ENCODE results near the gene SYNE1.

Gene SYNE1

DNA sequence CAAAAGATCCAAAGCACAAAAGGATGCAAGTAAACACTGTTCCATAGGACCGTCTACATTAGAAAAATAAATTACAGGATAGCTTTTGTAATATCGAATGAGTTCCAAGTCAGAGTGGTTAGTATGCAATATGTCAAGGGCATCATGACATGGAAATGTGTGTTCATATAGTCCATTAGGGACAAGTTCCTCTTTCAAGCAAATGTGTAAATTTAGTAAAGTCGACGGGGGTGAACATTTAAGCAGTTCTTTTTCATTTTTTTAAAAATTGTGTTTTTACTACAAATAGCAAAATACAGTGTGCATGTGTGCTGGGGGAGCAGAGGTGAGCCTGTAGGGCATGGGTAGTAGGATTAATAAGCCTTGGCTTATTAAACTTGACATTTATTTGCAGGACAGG is 470.7 kb downstream of the SYNE1 start:
- no peaks in the 10 kb centered on the region for H3K79me1 ChIP-seq (ENCODE audit: low read length)
- H3K79me2 ChIP-seq (ENCODE audit: control insufficient read depth, insufficient read depth, low read length, poor library complexity), result no peaks in the 10 kb centered on the region
- no peak overlapping the region for H4K91ac ChIP-seq (ENCODE audit: low read depth, low read length)
- H2BK12ac ChIP-seq (ENCODE audit: low read length), result no peak overlapping the region
- no peak overlapping the region for H3K27ac ChIP-seq (ENCODE audit: low read depth, low read length)
- no peak overlapping the region for H4K8ac ChIP-seq (ENCODE audit: low read depth, low read length)
- H3K4me1 ChIP-seq (ENCODE audit: control insufficient read depth in 1 of 2, insufficient read depth in 2 of 2, low read length in 2 of 2), result peaks cover 0 to 2% of the 10 kb centered on the region in 2 experiments
- WGBS (ENCODE audit: extremely low coverage, insufficient coverage, insufficient read length), result no CpG with 5 or more reads among the region's 4 CpGs
- H2BK120ac ChIP-seq (ENCODE audit: insufficient read depth, low read length, poor library complexity), result no peak overlapping the region
- no peak overlapping the region for H2BK5ac ChIP-seq (ENCODE audit: low read depth, low read length, poor library complexity)
- no peak overlapping the region for H3K18ac ChIP-seq (ENCODE audit: low read length)
- no peaks in the 10 kb centered on the region for H3K9me3 ChIP-seq (ENCODE audit: insufficient read depth, low read depth, low read length)
- H3K36me3 ChIP-seq (ENCODE audit: control insufficient read depth in 1 of 2, insufficient read depth in 2 of 2, low read length in 2 of 2), result no peaks in the 10 kb centered on the region
- H3K27me3 ChIP-seq (ENCODE audit: insufficient read depth, low read length), result no peaks in the 10 kb centered on the region
- no peak overlapping the region for H4K12ac ChIP-seq (ENCODE audit: low read depth, low read length)
- no peak overlapping the region for H3K14ac ChIP-seq (ENCODE audit: low read length)
- H3K4me2 ChIP-seq (ENCODE audit: low read length), result no peak overlapping the region
- H3K9ac ChIP-seq (ENCODE audit: low read length), result no peak overlapping the region
- no peak for DNase-seq
- no peak overlapping the region for H3K4ac ChIP-seq (ENCODE audit: low read depth, low read length)
- H3K4me3 ChIP-seq (ENCODE audit: low read depth, low read length), result no peak overlapping the region
- H2AFZ ChIP-seq (ENCODE audit: insufficient read depth, low read length, poor library complexity), result no peak overlapping the region
- no peak overlapping the region for H2AK5ac ChIP-seq (ENCODE audit: low read length)
- no peak overlapping the region for H3K23ac ChIP-seq (ENCODE audit: low read length)

- Histone ChIP-seq H3K4ac (ENCODE audit: low read depth, low read length) (no peak overlapping the region), H2BK5ac (ENCODE audit: low read depth, low read length, poor library complexity) (no peak overlapping the region), H3K9ac (ENCODE audit: low read length) (no peak overlapping the region), H4K91ac (ENCODE audit: low read depth, low read length) (no peak overlapping the region), H3K27me3 (ENCODE audit: insufficient read depth, low read length) (no peaks in the 10 kb centered on the region), H3K14ac (ENCODE audit: low read length) (no peak overlapping the region), H2BK12ac (ENCODE audit: low read length) (no peak overlapping the region), H3K79me2 (ENCODE audit: control insufficient read depth, insufficient read depth, low read length, poor library complexity) (no peaks in the 10 kb centered on the region), H2AFZ (ENCODE audit: insufficient read depth, low read length, poor library complexity) (no peak overlapping the region), H3K36me3 (ENCODE audit: control insufficient read depth in 1 of 2, insufficient read depth in 2 of 2, low read length in 2 of 2) (no peaks in the 10 kb centered on the region), H3K4me2 (ENCODE audit: low read length) (no peak overlapping the region), H3K23ac (ENCODE audit: low read length) (no peak overlapping the region), H3K18ac (ENCODE audit: low read length) (no peak overlapping the region), H2AK5ac (ENCODE audit: low read length) (no peak overlapping the region), H4K8ac (ENCODE audit: low read depth, low read length) (no peak overlapping the region), H3K9me3 (ENCODE audit: insufficient read depth, low read depth, low read length) (no peaks in the 10 kb centered on the region), H2BK120ac (ENCODE audit: insufficient read depth, low read length, poor library complexity) (no peak overlapping the region), H3K4me1 (ENCODE audit: control insufficient read depth in 1 of 2, insufficient read depth in 2 of 2, low read length in 2 of 2) (peaks cover 0 to 2% of the 10 kb centered on the region in 2 experiments), H3K79me1 (ENCODE audit: low read length) (no peaks in the 10 kb centered on the region), H4K12ac (ENCODE audit: low read depth, low read length) (no peak overlapping the region), H3K27ac (ENCODE audit: low read depth, low read length) (no peak overlapping the region), H3K4me3 (ENCODE audit: low read depth, low read length) (no peak overlapping the region)
- WGBS (ENCODE audit: extremely low coverage, insufficient coverage, insufficient read length), result no CpG with 5 or more reads among the region's 5 CpGs
- no peak for DNase-seq
These were observed 472.2 kb downstream of the SYNE1 start for GRCh38 chr6:152164957-152165356.

- no peak overlapping the region for H3K9ac ChIP-seq (ENCODE audit: low read length)
- no peak overlapping the region for H3K14ac ChIP-seq (ENCODE audit: low read length)
- H3K18ac ChIP-seq (ENCODE audit: low read length), result no peak overlapping the region
- no peak overlapping the region for H2AK5ac ChIP-seq (ENCODE audit: low read length)
- no peak overlapping the region for H3K4ac ChIP-seq (ENCODE audit: low read depth, low read length)
- H4K12ac ChIP-seq (ENCODE audit: low read depth, low read length), result no peak overlapping the region
- H4K8ac ChIP-seq (ENCODE audit: low read depth, low read length), result no peak overlapping the region
- DNase-seq, result no peak
- H3K23ac ChIP-seq (ENCODE audit: low read length), result no peak overlapping the region
- H2BK12ac ChIP-seq (ENCODE audit: low read length), result no peak overlapping the region
- no peak overlapping the region for H3K27ac ChIP-seq (ENCODE audit: low read depth, low read length)
- no peaks in the 10 kb centered on the region for H3K36me3 ChIP-seq (ENCODE audit: control insufficient read depth in 1 of 2, insufficient read depth in 2 of 2, low read length in 2 of 2)
- H3K79me2 ChIP-seq (ENCODE audit: control insufficient read depth, insufficient read depth, low read length, poor library complexity), result no peaks in the 10 kb centered on the region
- no peaks in the 10 kb centered on the region for H3K79me1 ChIP-seq (ENCODE audit: low read length)
- H4K91ac ChIP-seq (ENCODE audit: low read depth, low read length), result no peak overlapping the region
- H3K27me3 ChIP-seq (ENCODE audit: insufficient read depth, low read length), result no peaks in the 10 kb centered on the region
- H3K4me2 ChIP-seq (ENCODE audit: low read length), result no peak overlapping the region
- H3K4me3 ChIP-seq (ENCODE audit: low read depth, low read length), result no peak overlapping the region
- no peak overlapping the region for H2AFZ ChIP-seq (ENCODE audit: insufficient read depth, low read length, poor library complexity)
- H3K4me1 ChIP-seq (ENCODE audit: control insufficient read depth in 1 of 2, insufficient read depth in 2 of 2, low read length in 2 of 2), result peaks cover 0 to 2% of the 10 kb centered on the region in 2 experiments
- H3K9me3 ChIP-seq (ENCODE audit: insufficient read depth, low read depth, low read length), result no peaks in the 10 kb centered on the region
- H2BK5ac ChIP-seq (ENCODE audit: low read depth, low read length, poor library complexity), result no peak overlapping the region
- H2BK120ac ChIP-seq (ENCODE audit: insufficient read depth, low read length, poor library complexity), result no peak overlapping the region
These were observed 475.7 kb downstream of the SYNE1 start for GRCh38 chr6:152161501-152161900.

- no peak overlapping the region for H3K18ac ChIP-seq (ENCODE audit: low read length)
- no peaks in the 10 kb centered on the region for H3K79me1 ChIP-seq (ENCODE audit: low read length)
- no peak overlapping the region for H3K4me3 ChIP-seq (ENCODE audit: low read depth, low read length)
- H3K4me1 ChIP-seq (ENCODE audit: control insufficient read depth in 1 of 2, insufficient read depth in 2 of 2, low read length in 2 of 2), result peaks cover 0 to 2% of the 10 kb centered on the region in 2 experiments
- no peak overlapping the region for H4K91ac ChIP-seq (ENCODE audit: low read depth, low read length)
- no peak for DNase-seq
- H3K9ac ChIP-seq (ENCODE audit: low read length), result no peak overlapping the region
- no peak overlapping the region for H3K27ac ChIP-seq (ENCODE audit: low read depth, low read length)
- WGBS (ENCODE audit: extremely low coverage, insufficient coverage, insufficient read length), result no CpG with 5 or more reads among the region's 3 CpGs
- H3K36me3 ChIP-seq (ENCODE audit: control insufficient read depth in 1 of 2, insufficient read depth in 2 of 2, low read length in 2 of 2), result no peaks in the 10 kb centered on the region
- H4K8ac ChIP-seq (ENCODE audit: low read depth, low read length), result no peak overlapping the region
- H3K23ac ChIP-seq (ENCODE audit: low read length), result no peak overlapping the region
- no peak overlapping the region for H3K4me2 ChIP-seq (ENCODE audit: low read length)
- H2AK5ac ChIP-seq (ENCODE audit: low read length), result no peak overlapping the region
- H4K12ac ChIP-seq (ENCODE audit: low read depth, low read length), result no peak overlapping the region
- H3K27me3 ChIP-seq (ENCODE audit: insufficient read depth, low read length), result no peaks in the 10 kb centered on the region
- H3K9me3 ChIP-seq (ENCODE audit: insufficient read depth, low read depth, low read length), result no peaks in the 10 kb centered on the region
- H3K4ac ChIP-seq (ENCODE audit: low read depth, low read length), result no peak overlapping the region
- no peak overlapping the region for H3K14ac ChIP-seq (ENCODE audit: low read length)
- no peaks in the 10 kb centered on the region for H3K79me2 ChIP-seq (ENCODE audit: control insufficient read depth, insufficient read depth, low read length, poor library complexity)
- H2BK12ac ChIP-seq (ENCODE audit: low read length), result no peak overlapping the region
- H2BK5ac ChIP-seq (ENCODE audit: low read depth, low read length, poor library complexity), result no peak overlapping the region
- no peak overlapping the region for H2BK120ac ChIP-seq (ENCODE audit: insufficient read depth, low read length, poor library complexity)
- H2AFZ ChIP-seq (ENCODE audit: insufficient read depth, low read length, poor library complexity), result no peak overlapping the region
These were observed 476.8 kb downstream of the SYNE1 start for GRCh38 chr6:152160346-152160745.

All from trophoblast cell (in vitro differentiated cells and primary cell).